Stomach (tissue), 9 donors: ENCODE measurements around the gene SIK3. TPM values are rescaled to one million over a fixed set of nuclear protein-coding genes. Genes with fewer than 3 reads are reported as not detected.

Experiments used
- DNase-seq, 2 donors: peaks; one replicate each; pipeline versions ENCODE4 v3.0.0 to v3.0.0-alpha.2; 2013 to 2019
- H3K27ac ChIP-seq, 5 donors: fragments of 200-600 bp in 4 of 5; sonication (generic) in 4 of 5; one replicate each; pipeline ENCODE4 v1.5.1; 2013 to 2019; ENCODE audit warnings: mild to moderate bottlenecking in 1 of 5, moderate library complexity in 1 of 5
- H3K27me3 ChIP-seq, 3 donors: fragments of 200-600 bp; sonication (generic); one replicate each; pipeline ENCODE4 v1.5.1; 2017 to 2019; ENCODE audit warnings: mixed run types in 1 of 3
- H3K36me3 ChIP-seq, 4 donors: fragments of 200-600 bp; sonication (generic); 1 replicate in 3 of 4; 2 replicates in 1 of 4; pipeline ENCODE4 v1.5.1; 2016 to 2019
- H3K4me1 ChIP-seq, 4 donors: fragments of 200-600 bp; sonication (generic); one replicate each; pipeline ENCODE4 v1.5.1; 2016 to 2019
- H3K4me3 ChIP-seq, 4 donors: fragments of 200-600 bp; sonication (generic) in 3 of 4; one replicate each; pipeline ENCODE4 v1.5.1; 2016 to 2019; ENCODE audit warnings: mild to moderate bottlenecking in 1 of 4
- H3K9me3 ChIP-seq, 4 donors: fragments of 200-600 bp; sonication (generic); one replicate each; pipeline ENCODE4 v1.5.1; 2016 to 2019
- CTCF ChIP-seq, 7 experiments: fragments of 450-650 bp in 4 of 7; fragments of 200-600 bp in 3 of 7; sonication (generic) in 3 of 7; IDR thresholded peaks; one replicate each; pipeline ENCODE4 v1.5.1; 2016 to 2019; ENCODE audit warnings: antibody characterized with exemption in 7 of 7, control low read depth in 2 of 7, mild to moderate bottlenecking in 1 of 7
- EP300 ChIP-seq: sonication (generic); formaldehyde crosslinking; IDR thresholded peaks from one replicate; pipeline ENCODE4 v1.6.1; 2017; ENCODE audit warnings: antibody characterized with exemption
- POLR2A ChIP-seq, 4 donors: fragments of 450-650 bp; IDR thresholded peaks; one replicate each; pipeline ENCODE4 v1.6.1; 2016; ENCODE audit warnings: antibody characterized with exemption in 4 of 4, control low read depth in 2 of 4, mild to moderate bottlenecking in 1 of 4, moderate library complexity in 1 of 4
- POLR2AphosphoS5 ChIP-seq, 3 donors: sonication (generic); formaldehyde crosslinking; IDR thresholded peaks; one replicate each; pipeline ENCODE4 v1.6.1; 2016; ENCODE audit warnings: antibody characterized with exemption in 3 of 3
- WGBS, 5 donors: extraction: QIAGEN DNeasy Blood & Tissue Kit in 3 of 5; methylation state at CpG; one replicate each; pipeline versions ENCODE4 v1.1.5 to v1.1.7; 2013 to 2018; 5-methylcytosine and 5-hydroxymethylcytosine counted together
- intact Hi-C: fragments of 100-400 bp; cut with DNase I; formaldehyde crosslinking; loops from one replicate; pipeline ENCODE4 v1.15.1; 2023; ENCODE audit warnings: low total_unique reads
- polyA plus RNA-seq, 3 donors: library from polyadenylated mRNA; stranded (reverse); fragments of 200-250 nt; gene quantifications; one replicate each; pipeline ENCODE4 v1.2.3, GENCODE V29; 2013
- total RNA-seq, 5 donors: library from RNA; depleted of rRNA; stranded (reverse); fragments of >200 nt; gene quantifications; one replicate each; pipeline versions ENCODE4 v1.1.0 to v1.2.3, GENCODE V29; 2014 to 2016
- donor health status: healthy with polysubstance abuse.
- donor health status: Bipolar disorder and iron deficiency.
- donor health status: healthy.

Gene SIK3
- total and polyA plus RNA-seq, 8 donors, result 6.5 to 97.8 (median 23.7) TPM

GRCh38 chr11:117045956-117046355, 52.3 kb downstream of the SIK3 start:
- Histone ChIP-seq H3K4me3 (no peak overlapping the region), H3K9me3 (no peaks in the 10 kb centered on the region), H3K36me3 (no peaks in the 10 kb centered on the region), H3K27me3 (no peaks in the 10 kb centered on the region), H3K27ac (peak overlapping the region in 1 of 5 donors; percentile 45), H3K4me1 (peaks cover 14 to 58% (median 34%) of the 10 kb centered on the region in 4 donors)
- TF ChIP-seq CTCF (IDR thresholded peaks at IDR 0.05) (no peak), EP300 (no peak), POLR2A (IDR thresholded peaks at IDR 0.05) (no peak), POLR2AphosphoS5 (IDR thresholded peaks at IDR 0.05) (peak in 1 of 3 donors; percentile 36)
- intact Hi-C loops, result no loop called here
- DNase-seq, result no peak
- WGBS, 5 donors, result 60 to 96% (median 81%) methylated on average over 1 of the region's 1 CpG

GRCh38 chr11:117045196-117045595, 53.0 kb downstream of the SIK3 start:
- Histone ChIP-seq H3K27ac (peak overlapping the region in 3 of 5 donors; percentile 45 to 61 (median 46)), H3K9me3 (no peaks in the 10 kb centered on the region)
- intact Hi-C loops, result no loop called here

GRCh38 chr11:117044287-117045035, 53.8 kb downstream of the SIK3 start:
- Histone ChIP-seq H3K27me3 (no peaks in the 10 kb centered on the region), H3K27ac (peak overlapping the region in 3 of 5 donors; percentile 45 to 61 (median 46)), H3K36me3 (no peaks in the 10 kb centered on the region), H3K4me3 (no peak overlapping the region), H3K9me3 (no peaks in the 10 kb centered on the region), H3K4me1 (peaks cover 16 to 73% (median 40%) of the 10 kb centered on the region in 4 donors)
- TF ChIP-seq POLR2A (IDR thresholded peaks at IDR 0.05) (no peak), CTCF (IDR thresholded peaks at IDR 0.05) (no peak), POLR2AphosphoS5 (IDR thresholded peaks at IDR 0.05) (no peak), EP300 (no peak)
- intact Hi-C loops, result no loop called here
- WGBS, 5 donors, result 73 to 83% (median 76%) methylated on average over 7 of the region's 7 CpGs
- no peak for DNase-seq

More at GRCh38 chr11:117045196-117045595, 53.0 kb downstream of the SIK3 start:
- TF ChIP-seq POLR2A (IDR thresholded peaks at IDR 0.05) (no peak), CTCF (IDR thresholded peaks at IDR 0.05) (no peak), POLR2AphosphoS5 (IDR thresholded peaks at IDR 0.05) (no peak), EP300 (no peak)
- peaks cover 15 to 66% (median 36%) of the 10 kb centered on the region in 4 donors for H3K4me1 ChIP-seq
- DNase-seq, result peak in 1 of 2 donors; percentile 73
- WGBS, 5 donors, result 15 to 38% (median 22%) methylated on average over 5 of the region's 5 CpGs
- H3K36me3 ChIP-seq, result no peaks in the 10 kb centered on the region
- H3K27me3 ChIP-seq, result no peaks in the 10 kb centered on the region
- no peak overlapping the region for H3K4me3 ChIP-seq

GRCh38 chr11:117042689-117043088, 55.5 kb downstream of the SIK3 start:
- H3K27me3 ChIP-seq, result no peaks in the 10 kb centered on the region
- no peak for DNase-seq
- no peak overlapping the region for H3K27ac ChIP-seq
- peaks cover 22 to 85% (median 52%) of the 10 kb centered on the region in 4 donors for H3K4me1 ChIP-seq
- WGBS, 5 donors, result 59 to 81% (median 73%) methylated on average over 3 of the region's 3 CpGs
- no peaks in the 10 kb centered on the region for H3K9me3 ChIP-seq
- H3K36me3 ChIP-seq, result no peaks in the 10 kb centered on the region
- intact Hi-C loops, result no loop called here
- no peak overlapping the region for H3K4me3 ChIP-seq
- TF ChIP-seq POLR2AphosphoS5 (IDR thresholded peaks at IDR 0.05) (no peak), POLR2A (IDR thresholded peaks at IDR 0.05) (no peak), EP300 (no peak), CTCF (IDR thresholded peaks at IDR 0.05) (no peak)
